Left ventricle myocardium superior (tissue), 1 donor: ENCODE data around the gene GLT8D1. TPM values are rescaled to one million over a fixed set of nuclear protein-coding genes. Genes with fewer than 3 reads are reported as not detected.

Experiments used
- total RNA-seq: library from RNA; stranded (reverse); fragmentation: NEBNext Ultra II Directional; extraction: Animal tissue kit (Norgen Biotek cat#: 25700); gene quantifications from one replicate; pipeline ENCODE4 v1.2.1, GENCODE V29; 2021
- donor health status: DM: no; HTN: yes; CAD: no; lungs with severe emphysema.

Gene GLT8D1
- total RNA-seq, 1 donor from 2014 or later: 27.4 TPM

Other genes with a start within 250 kb of the GLT8D1 start
- 69.7 TPM for gene STAB1, start 210.5 kb downstream of the GLT8D1 start, total RNA-seq
- 68.3 TPM for gene NT5DC2, start 171.9 kb downstream of the GLT8D1 start, total RNA-seq
- 58.7 TPM for gene UQCC5, start 169.2 kb downstream of the GLT8D1 start, total RNA-seq
- 55.0 TPM for gene PBRM1, start 19.9 kb downstream of the GLT8D1 start, total RNA-seq
- 27.8 TPM for gene GNL3, start 19.8 kb downstream of the GLT8D1 start, total RNA-seq
- gene SPCS1, start 315 bp upstream of the GLT8D1 start, total RNA-seq: 84.1 TPM
- gene NEK4, start 65.1 kb upstream of the GLT8D1 start, total RNA-seq: 21.3 TPM
- gene ITIH1, start 71.8 kb upstream of the GLT8D1 start, total RNA-seq: not detected
- not detected for gene ITIH3, start 89.0 kb upstream of the GLT8D1 start, total RNA-seq
- 4.1 TPM for gene ITIH4, start 124.9 kb upstream of the GLT8D1 start, total RNA-seq
- gene MUSTN1, start 129.2 kb upstream of the GLT8D1 start, total RNA-seq: 10.9 TPM
- gene STIMATE, start 191.8 kb upstream of the GLT8D1 start, total RNA-seq: 9.0 TPM